NCI-H2196 treated with DMSO at 0.1 percent for 48 hours (cell line): ENCODE results near the gene GNAI2.

ENCODE experiments used
- DNase-seq: peaks from one replicate; lab custom pipeline; 2025; ENCODE audit not compliant: unreplicated experiment; lab: John Stamatoyannopoulos, UW

Gene GNAI2

DNA sequence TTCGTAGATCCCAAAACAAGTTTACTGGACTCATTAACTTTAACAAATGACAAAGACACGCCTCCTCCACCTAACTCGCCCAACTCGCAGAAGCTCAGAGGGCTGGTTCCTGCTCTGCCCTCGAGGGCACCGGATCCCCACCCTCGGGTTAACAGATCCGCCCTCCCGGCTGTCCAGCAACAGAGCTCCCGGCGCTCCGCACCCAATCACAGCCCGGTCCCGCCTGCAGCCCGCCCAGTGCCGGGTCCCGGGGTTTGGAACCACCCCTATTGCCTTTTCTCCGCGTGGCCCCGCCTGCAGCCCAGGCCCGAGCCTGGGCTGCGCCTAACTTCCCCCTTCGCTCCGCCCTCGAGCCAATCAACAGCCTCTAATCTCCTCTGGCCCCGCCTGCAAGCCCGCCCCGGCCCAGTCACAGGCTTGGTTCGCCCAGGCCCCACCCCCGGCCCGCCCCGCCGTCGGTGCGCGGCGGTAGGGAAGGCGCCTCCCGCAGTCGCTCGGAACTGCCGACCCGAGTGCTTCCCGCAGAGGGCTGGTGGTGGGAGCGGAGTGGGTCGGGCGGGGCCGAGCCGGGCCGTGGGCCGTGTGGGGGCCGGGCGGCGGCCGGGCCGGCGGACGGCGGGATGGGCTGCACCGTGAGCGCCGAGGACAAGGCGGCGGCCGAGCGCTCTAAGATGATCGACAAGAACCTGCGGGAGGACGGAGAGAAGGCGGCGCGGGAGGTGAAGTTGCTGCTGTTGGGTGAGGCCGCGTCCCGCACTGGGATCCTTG lies at the start of gene GNAI2:
TSS of gene GNAI2 (plus strand) at position 489 of the 768 bp plus-strand sequence. CDS start at position 621, 132 bp downstream.
- DNase-seq: peak; percentile 75

DNA sequence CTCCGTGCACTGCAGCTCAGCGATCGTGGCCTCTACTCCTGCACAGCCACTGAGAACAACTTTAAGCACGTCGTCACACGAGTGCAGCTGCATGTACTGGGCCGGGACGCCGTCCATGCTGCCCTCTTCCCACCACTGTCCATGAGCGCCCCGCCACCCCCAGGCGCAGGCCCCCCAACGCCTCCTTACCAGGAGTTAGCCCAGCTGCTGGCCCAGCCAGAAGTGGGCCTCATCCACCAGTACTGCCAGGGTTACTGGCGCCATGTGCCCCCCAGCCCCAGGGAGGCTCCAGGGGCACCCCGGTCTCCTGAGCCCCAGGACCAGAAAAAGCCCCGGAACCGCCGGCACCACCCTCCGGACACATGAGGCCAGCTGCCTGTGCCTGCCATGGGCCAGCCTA lies 48.3 kb upstream of the GNAI2 start:
- DNase-seq: no peak

DNA sequence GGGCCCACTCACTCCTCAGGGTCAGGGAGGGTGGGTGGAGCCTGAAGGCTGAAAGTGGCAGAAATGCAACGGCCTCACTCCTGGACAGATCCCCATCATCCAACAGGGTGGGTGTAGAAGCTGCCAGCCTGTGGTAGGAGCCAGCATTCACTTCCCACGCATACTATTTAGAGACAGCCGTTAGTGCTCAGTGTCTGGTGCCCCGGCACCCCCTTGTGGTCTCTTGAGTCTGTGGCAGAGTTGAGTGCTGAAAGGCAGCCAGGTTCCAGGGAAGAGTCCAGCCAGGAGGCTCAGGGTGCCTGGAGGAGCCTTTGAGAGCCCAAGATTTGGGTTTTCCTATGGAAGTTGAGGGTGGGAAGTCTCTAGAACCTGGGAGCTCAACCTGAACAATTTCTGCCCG lies 46.7 kb upstream of the GNAI2 start:
- peak; percentile 14 for DNase-seq

DNA sequence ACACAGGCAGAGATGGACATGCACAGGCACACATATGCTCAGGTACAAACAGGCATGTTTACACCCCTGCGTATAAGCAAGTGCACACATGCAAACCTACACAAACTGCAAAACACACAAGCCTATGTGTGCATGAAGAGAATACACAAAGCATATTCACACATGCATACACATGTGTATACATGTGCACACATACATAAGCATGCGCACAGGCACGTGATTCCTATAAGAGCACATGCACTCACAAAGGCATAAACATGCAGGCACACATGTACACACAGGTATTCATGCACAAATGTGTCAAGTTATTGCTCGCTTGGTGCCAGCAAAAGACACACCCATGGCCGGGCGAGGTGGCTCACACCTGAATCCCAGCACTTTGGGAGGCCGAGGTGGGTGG lies 46.0 kb upstream of the GNAI2 start:
- DNase-seq: no peak

DNA sequence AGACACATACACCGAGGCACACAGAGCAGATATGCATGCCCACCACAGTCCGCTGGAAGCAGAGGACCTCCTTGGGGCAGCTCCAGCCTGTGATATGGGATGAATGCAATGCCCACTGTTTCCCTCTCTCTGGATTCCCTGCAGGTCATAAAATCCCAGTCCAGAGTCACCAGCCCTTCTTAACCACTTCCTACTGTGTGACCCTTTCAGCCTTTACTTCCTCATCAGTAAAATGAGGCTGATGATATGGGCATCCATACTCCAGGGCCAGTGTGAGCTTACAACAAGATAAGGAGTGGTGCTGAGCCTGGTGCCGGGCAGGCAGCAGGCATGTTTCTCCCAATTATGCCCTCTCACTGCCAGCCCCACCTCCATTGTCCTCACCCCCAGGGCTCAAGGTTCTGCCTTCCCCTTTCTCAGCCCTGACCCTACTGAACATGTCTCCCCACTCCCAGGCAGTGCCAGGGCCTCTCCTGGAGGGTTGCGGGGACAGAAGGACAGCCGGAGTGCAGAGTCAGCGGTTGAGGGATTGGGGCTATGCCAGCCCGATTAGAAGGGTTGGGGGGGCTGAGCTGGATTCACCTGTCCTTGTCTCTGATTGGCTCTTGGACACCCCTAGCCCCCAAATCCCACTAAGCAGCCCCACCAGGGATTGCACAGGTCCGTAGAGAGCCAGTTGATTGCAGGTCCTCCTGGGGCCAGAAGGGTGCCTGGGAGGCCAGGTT lies 44.9 kb upstream of the GNAI2 start, which contains the start of gene GNAT1:
TSS of gene GNAT1 (plus strand) at position 675 of the 725 bp plus-strand sequence. CDS start 116 bp downstream, outside the sequence.
- no peak for DNase-seq

DNA sequence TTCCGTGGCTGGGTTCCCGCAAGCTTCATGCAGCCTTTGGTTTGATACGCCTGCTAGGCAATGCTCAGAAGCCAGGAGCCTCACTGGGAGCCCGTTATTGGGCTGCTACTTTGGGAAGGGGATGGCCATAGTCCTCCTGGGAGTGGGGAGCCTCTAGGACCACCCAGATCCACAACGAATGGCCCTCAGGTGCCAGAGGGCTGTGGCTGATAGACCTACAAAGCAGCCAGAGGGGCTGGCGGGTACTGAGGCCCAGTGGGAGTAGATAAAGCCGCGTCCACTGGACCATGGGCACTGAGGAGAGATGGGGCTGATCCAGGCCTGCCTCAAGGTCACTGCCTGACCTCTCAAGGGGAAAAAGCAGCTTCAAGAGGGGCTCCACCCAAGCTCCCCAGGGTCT lies 43.9 kb upstream of the GNAI2 start:
- no peak for DNase-seq

DNA sequence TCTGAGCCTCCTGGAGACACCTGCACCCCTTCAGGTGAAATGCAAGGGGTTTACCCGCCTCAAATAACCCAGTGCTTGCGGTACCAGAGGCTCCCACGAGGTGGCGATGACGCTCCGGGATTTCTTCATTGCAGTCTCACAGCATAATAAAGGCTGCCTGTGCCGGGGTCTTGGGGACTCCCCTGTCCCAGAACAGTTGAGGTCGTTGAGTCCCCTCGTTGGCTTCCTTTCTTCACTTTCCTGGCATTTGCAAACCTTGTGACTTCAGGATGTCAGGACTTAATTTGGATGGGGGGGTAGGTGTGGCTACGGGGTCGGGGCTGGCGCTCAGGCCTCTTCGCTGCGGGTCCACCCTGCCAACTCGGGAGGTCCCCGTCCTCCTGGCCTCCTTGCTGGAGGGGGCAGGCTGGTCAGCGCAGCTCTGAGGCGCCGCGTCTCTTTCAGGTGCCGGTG lies 43.3 kb upstream of the GNAI2 start:
- DNase-seq: no peak

DNA sequence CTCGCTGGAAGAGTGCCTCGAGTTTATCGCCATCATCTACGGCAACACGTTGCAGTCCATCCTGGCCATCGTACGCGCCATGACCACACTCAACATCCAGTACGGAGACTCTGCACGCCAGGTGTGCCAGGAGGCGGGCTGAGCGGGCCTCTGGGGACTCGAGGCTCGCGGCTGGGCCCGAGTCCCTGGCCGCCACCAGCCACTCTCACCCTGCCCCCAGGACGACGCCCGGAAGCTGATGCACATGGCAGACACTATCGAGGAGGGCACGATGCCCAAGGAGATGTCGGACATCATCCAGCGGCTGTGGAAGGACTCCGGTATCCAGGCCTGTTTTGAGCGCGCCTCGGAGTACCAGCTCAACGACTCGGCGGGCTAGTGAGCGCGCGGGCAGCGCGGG lies 42.7 kb upstream of the GNAI2 start:
- DNase-seq: no peak

DNA sequence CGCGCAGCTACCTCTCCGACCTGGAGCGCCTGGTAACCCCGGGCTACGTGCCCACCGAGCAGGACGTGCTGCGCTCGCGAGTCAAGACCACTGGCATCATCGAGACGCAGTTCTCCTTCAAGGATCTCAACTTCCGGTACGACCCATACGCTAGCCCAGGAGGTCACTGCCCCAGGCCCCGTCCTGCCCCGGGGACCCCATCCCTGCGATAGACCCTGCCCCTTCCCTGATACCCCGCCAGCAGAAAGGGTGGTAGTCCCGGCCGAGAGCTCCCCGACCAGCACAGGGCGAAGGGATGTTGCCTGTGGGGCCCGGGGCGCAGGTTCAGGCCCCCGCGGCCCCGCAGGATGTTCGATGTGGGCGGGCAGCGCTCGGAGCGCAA lies 42.3 kb upstream of the GNAI2 start:
- no peak for DNase-seq

DNA sequence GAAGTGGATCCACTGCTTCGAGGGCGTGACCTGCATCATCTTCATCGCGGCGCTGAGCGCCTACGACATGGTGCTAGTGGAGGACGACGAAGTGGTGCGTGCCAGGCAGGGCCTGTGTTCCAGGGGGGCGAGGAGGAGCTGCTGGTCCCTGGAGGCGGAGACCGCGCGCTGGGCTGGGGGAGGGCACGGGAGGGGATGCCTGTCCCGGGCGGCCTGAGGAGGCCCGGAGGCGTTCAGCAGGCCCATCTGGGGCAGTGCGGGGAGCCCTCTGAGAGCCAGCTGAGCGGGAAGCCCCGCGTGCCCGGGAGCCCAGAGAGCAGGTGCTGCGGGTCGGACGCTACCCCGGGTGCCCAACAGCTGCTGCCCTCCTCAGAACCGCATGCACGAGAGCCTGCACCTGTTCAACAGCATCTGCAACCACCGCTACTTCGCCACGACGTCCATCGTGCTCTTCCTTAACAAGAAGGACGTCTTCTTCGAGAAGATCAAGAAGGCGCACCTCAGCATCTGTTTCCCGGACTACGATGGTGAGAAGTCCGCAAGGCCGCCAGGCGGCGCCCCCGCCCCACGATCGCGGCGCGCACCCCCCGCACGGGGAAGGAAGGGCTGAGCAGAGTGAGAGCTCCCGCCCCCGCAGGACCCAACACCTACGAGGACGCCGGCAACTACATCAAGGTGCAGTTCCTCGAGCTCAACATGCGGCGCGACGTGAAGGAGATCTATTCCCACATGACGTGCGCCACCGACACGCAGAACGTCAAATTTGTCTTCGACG lies 41.7 kb upstream of the GNAI2 start:
- peak; percentile 13 for DNase-seq

DNA sequence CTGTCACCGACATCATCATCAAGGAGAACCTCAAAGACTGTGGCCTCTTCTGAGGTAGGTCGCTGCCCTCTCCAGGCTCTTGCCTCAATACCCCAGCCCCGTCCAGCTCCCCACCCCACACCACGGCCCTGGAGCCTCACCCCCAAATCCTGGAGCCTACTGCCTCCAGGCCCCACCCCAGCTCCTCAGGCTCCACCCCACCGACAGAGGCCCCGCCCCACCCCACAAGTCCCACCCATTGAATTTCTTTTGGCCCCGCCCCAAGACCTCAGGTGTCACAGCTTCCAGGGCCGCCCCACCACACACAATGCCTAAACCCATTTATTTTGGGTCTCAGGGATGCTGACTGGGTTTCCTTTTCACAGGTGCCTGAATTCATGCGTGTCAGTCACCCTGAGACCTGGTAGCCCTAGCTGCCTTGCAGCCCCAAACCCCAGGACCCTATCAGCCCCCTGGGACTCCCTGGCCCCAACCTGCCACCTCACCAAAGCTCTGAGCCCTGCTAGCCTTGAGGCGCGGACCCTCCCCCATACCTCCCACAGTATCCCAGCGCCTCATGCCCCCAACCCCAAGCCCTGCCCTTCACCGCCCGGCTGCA lies 41.0 kb upstream of the GNAI2 start:
- no peak for DNase-seq

DNA sequence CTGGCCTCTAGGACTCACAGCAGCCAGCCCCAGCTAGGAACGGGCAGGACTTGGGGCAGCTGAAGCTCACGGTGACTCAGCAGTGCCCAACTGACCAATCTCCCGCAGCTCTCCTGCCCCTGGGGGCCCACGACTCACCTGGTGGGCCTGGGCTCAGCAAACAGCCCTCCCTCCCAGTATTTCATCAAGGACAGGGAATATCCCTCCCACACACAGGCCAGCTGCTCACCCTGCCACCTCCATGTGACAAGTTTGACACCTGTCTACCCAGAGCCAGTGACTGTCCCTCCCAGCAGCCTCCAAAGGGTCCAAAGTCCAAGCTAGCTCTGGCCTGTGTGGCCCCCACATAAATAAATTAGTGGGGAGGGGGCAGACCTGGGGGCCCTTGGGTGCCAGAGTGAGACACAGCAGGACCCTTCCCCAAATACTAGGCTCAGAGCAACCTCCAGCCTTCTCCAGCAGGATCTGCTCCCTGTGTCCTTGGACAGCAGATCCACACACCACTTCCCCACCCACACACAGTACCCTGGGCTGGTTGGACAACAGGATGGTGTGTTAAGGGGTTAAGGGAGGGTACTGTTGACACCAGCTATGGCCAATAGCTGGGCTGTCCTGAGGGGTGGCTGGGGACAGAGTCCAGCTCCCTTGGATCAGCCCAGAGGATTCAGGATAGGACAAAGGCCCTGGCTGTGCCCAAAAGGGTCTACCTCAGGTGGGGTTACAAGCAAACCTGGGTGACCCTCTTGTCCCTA lies 40.3 kb upstream of the GNAI2 start:
- no peak for DNase-seq

DNA sequence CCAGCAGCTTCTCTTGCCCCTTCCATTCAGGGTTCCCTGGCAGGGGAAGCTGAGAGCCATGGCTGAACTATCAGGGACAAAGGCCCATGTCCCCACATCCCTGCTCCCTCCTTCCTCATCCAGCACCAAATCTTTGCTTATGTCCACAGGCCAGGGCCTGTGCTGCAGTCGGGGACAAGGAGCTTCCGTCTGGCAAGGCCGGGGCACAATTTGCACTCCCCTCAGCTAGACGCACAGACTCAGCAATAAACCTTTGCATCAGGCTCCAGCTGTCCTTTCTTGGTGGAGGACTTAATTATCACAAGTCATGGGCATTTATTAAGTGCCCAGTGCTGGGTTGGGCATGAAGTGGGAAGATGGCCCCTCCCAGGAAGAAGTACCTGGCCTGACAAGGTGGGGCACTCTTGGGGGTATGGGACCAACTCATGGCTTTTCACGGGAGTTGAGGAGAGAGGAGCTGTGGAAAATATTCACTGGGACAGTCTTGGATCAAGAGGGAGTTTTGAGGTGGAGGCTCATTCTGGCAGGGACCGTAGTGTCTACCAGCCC lies 39.7 kb upstream of the GNAI2 start:
- no peak for DNase-seq

DNA sequence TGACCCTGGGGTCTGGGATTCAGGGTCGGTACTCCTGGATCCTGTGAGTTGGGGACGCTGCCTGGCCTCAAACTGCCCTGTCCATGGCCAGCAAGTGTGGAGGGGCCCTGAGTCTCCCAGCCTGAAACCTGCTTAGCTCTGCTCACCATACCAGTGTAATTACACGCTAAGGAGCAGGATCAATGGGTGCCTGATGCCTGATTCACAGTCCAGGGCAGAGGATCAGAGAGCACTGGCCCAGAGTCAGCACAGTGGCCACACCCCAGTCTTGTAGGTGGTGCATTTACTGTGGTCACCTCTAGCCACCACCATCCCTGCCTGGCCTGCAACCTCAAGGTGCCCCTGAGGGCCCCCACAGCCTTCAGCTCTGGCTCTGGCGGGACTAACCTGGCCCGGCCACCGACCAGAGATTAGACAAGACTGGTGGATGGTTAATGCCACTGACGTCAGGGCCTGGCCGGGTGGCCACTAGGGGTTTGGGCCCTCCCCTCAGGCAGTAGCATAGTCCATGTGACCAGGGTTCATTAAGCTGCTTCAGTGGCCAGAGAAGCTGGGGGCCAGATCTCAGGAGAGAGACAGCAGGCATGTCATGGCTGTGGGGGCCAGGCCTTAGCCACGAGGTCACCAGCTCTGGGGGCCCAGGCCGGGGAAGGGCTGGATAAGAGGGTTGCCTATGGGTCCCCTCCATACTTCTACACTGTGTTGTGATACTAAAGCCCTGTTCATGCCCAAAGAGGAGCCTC lies 34.3 kb upstream of the GNAI2 start:
- no peak for DNase-seq

DNA sequence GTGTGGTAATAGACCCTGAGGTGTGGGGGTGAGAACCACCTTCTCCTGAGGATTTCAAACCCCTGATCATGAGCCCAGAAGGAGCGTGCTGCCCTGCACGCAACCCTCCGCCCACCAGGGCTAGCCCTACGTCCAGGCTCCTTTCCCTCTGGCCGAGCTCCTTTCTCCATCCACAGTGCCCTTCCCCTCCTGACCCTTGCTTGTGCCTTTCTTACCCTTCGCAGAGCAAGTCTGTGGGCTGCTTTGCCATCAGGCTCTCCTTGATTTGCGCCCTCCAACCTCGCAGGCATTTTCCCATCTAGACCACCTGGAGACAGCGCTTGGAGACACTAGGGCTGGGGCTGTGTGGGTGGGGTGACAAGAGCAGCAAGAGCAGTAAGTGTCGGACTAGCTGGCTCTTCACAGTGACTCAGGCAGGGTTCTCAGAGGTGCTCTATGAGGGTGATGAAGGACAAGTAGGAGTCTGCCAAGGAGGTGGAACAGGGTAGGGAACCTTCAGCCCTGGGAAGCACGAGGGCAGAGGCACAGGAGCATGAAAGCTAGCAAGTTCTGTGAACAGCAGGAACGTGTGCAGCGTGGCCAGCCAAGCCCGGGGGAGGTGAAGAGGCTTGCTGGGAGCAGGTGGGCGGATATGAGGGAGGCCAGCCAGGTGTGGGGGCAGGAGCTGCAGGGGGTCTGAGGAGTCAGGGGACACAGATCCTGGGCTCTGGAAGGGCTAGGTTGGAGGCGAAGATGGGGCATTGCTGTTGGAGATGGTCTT lies 33.5 kb upstream of the GNAI2 start:
- DNase-seq: no peak

DNA sequence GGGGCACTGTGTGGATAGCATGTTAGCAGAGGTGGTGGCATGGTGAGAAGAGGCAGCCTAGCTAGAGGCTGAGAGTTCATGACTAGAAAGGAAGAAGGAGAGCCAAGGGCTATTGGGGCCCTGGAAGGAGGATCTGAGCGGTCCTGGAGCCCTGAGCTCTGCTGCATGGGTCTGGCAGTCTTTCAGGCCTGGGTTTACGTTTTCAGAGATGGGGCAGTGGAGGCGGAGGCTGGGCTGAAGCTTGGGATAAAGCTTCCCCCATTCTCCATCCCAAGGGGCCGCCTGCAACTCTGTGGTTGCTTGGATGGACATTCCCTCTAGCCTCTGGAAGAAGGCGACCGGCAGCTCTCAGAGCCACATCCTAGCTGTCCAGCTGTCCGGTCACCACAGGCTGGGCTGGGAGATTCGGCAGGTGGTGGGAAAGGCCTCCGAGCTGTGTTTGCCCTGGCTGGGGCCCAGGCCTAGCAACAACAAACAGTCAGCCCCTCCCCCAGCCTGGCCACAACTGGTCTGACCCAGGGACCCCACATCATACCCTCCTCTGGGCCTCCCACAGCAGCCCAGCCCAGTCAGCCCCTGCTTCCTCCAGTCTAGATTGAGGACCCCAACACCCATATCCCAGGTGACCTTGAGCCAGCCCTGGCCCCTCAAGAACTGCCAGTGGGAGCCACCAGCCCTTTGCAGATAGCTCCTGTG lies 32.7 kb upstream of the GNAI2 start:
- DNase-seq: no peak

DNA sequence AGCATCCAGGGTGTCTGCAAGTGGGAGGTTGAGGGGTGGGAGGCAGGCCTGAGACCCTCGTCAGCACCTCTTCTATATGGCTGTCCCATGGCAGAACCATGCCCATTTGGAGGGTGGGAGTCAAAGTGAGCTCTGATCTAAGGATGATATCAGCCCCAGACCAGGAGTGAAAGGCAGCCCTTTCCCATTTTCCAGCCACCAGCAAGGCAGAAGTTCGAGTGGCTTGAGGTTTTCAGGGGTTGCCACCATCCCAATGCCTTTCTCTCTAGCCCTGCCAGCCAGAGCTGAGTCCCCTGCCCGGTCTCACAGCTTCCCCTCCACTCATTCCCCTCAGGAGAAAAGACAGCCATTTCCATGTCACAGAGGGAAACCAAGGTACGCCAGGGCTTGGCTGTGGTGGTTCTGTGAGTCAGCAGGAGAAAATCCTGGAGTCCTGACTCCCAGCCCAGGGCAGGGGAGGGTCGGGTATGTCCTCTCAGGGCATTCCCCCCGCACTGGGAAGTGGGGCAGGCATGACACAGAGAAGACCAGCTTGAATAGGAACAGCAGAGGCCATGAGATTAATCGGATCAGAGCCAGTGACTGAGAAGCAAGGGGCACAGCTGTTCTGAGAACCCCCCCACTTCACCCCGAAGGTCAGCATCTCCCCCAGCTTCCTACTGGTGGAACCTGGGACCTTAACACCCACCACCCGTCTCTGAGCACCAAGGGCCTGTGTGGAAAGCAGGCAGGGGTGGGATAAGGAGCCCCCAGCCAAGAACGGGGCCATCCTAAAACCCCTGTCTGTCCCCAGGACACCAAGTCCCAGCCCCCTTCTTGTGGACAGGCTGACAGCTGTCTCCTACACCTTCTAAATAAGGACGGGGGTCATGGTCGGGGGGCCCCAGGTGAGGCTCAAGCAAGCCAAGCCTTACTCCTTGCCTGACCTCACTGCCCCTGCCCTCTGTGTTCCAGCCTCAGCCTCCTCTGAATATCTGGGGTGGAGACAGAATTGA lies 31.9 kb upstream of the GNAI2 start:
- DNase-seq: no peak
